ENCODE results near the gene CTTN.

The CTTN gene

DNA sequence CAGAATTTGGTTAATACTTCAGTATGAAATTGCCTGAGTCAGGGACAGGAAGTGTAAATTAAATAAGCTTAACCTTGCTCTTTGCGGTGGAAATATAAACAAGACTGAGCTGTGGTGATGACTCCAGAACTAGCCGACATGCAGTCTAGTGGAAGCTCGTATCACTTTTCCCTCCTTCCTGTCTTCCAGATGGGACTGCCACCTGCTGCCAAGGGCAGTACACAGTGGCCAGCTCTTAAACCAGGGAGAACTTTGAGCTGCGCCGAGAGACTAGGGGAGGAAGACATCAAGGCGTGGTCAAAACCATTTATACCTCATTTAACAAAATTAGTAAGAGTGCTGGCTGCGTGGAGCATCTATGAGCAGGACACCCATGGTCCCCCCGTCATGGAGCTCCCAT is 31.3 kb upstream of the CTTN start:
- H3K4me3 ChIP-seq (ENCODE audit: low read depth, low read length) = no peak overlapping the region
- TF ChIP-seq, protein P1, sequence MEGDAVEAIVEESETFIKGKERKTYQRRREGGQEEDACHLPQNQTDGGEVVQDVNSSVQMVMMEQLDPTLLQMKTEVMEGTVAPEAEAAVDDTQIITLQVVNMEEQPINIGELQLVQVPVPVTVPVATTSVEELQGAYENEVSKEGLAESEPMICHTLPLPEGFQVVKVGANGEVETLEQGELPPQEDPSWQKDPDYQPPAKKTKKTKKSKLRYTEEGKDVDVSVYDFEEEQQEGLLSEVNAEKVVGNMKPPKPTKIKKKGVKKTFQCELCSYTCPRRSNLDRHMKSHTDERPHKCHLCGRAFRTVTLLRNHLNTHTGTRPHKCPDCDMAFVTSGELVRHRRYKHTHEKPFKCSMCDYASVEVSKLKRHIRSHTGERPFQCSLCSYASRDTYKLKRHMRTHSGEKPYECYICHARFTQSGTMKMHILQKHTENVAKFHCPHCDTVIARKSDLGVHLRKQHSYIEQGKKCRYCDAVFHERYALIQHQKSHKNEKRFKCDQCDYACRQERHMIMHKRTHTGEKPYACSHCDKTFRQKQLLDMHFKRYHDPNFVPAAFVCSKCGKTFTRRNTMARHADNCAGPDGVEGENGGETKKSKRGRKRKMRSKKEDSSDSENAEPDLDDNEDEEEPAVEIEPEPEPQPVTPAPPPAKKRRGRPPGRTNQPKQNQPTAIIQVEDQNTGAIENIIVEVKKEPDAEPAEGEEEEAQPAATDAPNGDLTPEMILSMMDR (IDR thresholded peaks at IDR 0.05; ENCODE audit: low read depth, low read length) = 0 out of 2 replicates have a peak, but pooled peaks have one; percentile 6

DNA sequence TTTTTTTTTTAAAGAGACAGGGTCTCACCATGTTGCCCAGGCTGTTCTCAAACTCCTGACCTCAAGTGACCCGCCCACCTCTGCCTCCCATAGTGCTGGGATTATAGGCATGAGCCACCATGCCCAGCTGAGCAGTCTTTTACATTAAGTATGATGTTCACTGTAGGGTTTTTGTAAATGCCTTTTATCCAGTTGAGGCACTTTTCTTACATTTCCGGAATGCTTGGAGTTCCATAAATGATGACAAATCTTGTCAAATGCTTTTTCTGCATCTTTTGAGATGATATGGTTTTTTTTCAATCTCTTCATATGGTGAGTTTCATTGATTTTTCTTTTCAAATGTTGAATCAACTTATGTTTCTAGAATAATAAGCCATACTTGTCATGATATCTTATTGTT is 29.4 kb upstream of the CTTN start:
- TF ChIP-seq, protein P1 (IDR thresholded peaks at IDR 0.05; ENCODE audit: low read depth, low read length) = no peak

DNA sequence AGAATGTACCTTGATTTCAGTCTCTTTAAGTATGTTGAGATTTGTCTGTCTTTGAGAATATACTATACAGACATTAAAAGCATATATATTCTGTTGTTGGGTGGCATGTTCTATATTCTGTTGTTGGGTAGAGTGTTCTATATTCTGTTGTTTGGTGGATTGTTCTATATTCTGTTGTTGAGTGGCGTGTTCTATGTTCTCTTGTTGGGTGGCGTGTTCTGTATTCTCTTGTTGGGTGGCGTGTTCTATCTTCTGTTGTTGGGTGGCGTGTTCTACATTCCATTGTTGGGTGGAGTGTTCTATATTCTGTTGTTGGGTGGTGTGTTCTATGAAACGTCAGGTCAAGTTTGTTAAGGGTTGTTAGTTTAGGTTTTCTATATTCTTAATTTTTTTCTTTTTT is 27.1 kb upstream of the CTTN start:
- H3K4me3 ChIP-seq (ENCODE audit: low read depth, low read length) = no peak overlapping the region
- TF ChIP-seq, protein P1 (IDR thresholded peaks at IDR 0.05; ENCODE audit: low read depth, low read length) = no peak

More for the DNA sequence above, 29.4 kb upstream of the CTTN start:
- no peak overlapping the region for H3K4me3 ChIP-seq (ENCODE audit: low read depth, low read length)

DNA sequence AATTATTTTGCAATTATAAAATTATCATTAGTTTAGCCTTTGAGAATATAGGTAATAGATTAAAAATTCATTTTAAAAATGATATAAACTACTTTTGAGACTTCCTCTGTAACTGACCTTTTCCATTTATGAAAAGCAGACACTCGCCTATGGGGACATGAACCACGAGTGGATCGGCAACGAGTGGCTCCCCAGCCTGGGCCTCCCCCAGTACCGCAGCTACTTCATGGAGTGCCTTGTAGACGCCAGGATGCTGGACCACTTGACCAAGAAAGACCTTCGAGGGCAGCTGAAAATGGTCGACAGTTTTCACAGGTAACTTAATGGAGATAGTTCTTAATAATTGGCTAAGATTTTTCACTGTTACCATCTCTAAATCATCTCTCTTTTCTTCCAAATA is 26.3 kb upstream of the CTTN start:
- H3K4me3 ChIP-seq (ENCODE audit: low read depth, low read length) = no peak overlapping the region
- TF ChIP-seq, protein P1 (IDR thresholded peaks at IDR 0.05; ENCODE audit: low read depth, low read length) = no peak

DNA sequence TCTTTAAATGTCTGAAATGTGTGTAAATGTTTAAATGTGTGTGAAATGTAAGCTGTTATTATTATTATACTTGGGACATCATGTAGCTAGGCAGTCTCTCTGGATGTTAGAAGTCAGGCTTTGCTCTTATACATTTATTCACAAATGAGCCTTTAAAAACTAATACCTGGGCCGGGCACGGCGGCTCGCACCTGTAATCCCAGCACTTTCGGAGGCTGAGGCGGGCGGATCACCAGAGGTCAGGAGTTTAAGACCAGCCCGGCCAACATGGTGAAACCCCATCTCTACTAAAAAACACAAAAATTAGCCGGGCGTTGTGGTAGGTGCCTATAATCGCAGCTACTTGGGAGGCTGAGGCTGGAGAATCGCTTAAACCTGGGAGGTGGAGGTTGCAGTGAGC is 21.7 kb upstream of the CTTN start:
- TF ChIP-seq, protein P1 (IDR thresholded peaks at IDR 0.05; ENCODE audit: low read depth, low read length) = no peak
- no peak overlapping the region for H3K4me3 ChIP-seq (ENCODE audit: low read depth, low read length)

DNA sequence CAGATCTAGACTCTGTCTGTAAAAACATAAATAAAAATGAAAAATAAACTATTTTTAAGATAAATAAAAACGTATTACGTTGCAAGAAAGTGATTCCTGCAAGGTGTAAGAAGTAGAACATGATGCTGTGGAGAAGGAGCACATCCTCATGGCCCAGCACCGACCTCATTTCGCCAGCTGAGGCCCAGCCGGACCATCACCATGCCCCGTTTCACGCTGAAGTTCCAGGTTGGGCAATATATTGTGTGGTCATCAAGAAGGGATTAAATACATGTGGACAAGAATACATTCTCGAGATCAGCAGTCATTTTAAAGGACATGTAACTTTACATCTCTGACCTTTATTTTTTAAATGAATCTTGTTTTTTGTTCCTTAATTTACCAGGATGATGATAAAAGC is 20.7 kb upstream of the CTTN start:
- H3K4me3 ChIP-seq (ENCODE audit: low read depth, low read length) = no peak overlapping the region
- TF ChIP-seq, protein P1 (IDR thresholded peaks at IDR 0.05; ENCODE audit: low read depth, low read length) = no peak

DNA sequence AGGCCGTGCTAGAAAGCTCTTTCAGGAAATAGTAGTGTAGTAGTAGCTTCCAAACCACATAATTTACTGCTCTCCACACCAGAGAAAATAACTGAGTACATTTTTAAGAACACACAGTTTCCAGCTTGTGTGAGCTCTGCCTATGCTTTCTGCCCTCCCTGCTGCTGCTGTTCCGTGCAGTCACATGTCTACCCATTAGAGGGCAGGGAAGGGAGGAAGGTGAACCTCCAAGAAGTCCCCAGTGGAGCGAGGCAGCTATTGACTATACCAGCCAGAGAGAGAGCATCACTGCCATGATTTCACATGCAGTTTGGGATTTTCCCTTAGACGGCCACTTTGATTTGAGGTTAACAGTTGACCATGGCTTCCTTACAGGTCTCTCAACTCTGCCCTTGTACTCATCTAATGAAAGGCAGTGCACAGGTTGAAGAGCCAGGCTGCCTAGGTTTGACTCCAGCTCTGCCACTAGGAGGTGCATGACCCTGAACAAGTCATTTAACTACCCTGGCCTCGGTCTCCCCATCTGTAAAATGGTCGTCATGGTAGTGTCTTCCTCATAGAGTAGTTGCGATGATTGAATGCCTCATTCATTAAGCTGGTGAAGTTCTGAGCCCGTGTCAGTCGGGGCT is 19.7 kb upstream of the CTTN start:
- TF ChIP-seq, protein P1 (IDR thresholded peaks at IDR 0.05; ENCODE audit: low read depth, low read length) = no peak
- no peak overlapping the region for H3K4me3 ChIP-seq (ENCODE audit: low read depth, low read length)

Measured in WI38 (cell line).